Stimulated activated CD8-positive, alpha-beta memory T cell treated with anti-CD3 and anti-CD28 coated beads, Interleukin-2, amount 100 ng/mL, for 1 hour (primary cell): ENCODE data around the gene ARMC3.

Experiments used
- DNase-seq, 2 donors: peaks; one replicate each; pipeline ENCODE4 v3.0.0-alpha.2; 2020; ENCODE audit warnings: low read depth in 2 of 2

The ARMC3 gene

GRCh38 chr10:23075672-23076071 is 147.8 kb downstream of the ARMC3 start:
- no peak for DNase-seq

- DNase-seq = no peak
Observed at GRCh38 chr10:23078114-23078513, 150.3 kb downstream of the ARMC3 start.

DNA sequence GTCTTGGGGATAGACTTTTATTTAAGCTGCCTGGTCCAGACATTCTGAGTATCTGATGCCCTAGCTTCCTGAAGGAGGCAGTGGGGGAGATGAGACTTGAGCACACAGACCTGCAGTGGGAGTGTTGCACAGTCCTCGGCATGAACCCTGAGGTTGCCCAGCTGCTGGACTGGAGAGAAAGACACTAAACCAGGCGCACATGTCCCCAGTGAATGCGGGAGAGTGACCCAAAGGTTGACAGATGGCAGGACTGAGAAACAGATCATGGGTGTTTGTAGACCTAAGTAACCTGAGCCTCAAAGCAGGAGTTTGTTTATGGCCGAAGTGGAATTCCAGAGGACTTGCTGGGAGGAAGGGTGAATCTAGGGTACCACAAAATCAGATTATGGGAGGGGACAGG is 151.8 kb downstream of the ARMC3 start:
- no peak for DNase-seq

- no peak for DNase-seq
Observed at GRCh38 chr10:23080262-23080661, 152.4 kb downstream of the ARMC3 start.

DNA sequence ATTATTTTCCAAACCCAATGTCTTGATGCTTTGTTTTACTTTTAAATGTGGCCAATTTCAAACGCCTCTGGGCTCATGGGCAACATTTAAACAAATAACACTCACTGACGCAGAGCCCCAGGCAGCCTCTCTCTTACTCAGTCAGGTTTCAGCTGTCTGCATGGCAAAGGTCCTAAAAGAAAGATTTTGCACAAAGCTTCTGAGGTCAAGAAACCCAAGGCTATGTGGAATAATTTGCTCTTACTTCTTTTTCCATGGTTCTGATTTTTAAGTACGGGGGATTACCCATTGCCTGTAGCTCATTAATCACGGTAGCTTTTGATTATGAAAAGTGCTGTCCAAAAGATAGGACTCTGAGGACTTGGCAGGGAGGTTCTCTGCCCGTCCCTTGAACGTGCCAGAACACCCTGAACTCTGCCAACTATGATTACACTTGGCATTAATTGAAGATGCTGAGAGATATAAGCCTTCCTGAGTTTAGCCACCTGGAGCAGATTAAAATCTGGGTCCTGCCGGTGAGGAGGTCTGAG is 153.4 kb downstream of the ARMC3 start:
- no peak for DNase-seq

GRCh38 chr10:23081891-23082290 is 154.0 kb downstream of the ARMC3 start:
- DNase-seq = no peak
